Nephron progenitor cell (in vitro differentiated cells): ENCODE results near the gene HAGHL.

Experiments used
- DNase-seq: peaks from one replicate; pipeline ENCODE4 v3.0.0; 2021
- H3K27ac Mint-ChIP-seq: 2 replicates; pipeline ENCODE4 v1.8.0; 2021; ENCODE audit warnings: mild to moderate bottlenecking, moderate library complexity, mixed read lengths
- H3K27me3 Mint-ChIP-seq: 2 replicates; pipeline ENCODE4 v1.8.0; 2021; ENCODE audit warnings: mild to moderate bottlenecking, low read depth, mixed read lengths; ENCODE audit not compliant: poor library complexity
- H3K36me3 Mint-ChIP-seq: 2 replicates; pipeline ENCODE4 v1.8.0; 2021; ENCODE audit warnings: low read depth, mixed read lengths
- H3K4me1 Mint-ChIP-seq: 2 replicates; pipeline ENCODE4 v1.8.0; 2021; ENCODE audit warnings: mixed read lengths
- H3K4me3 Mint-ChIP-seq: 2 replicates; pipeline ENCODE4 v1.8.0; 2021; ENCODE audit warnings: mild to moderate bottlenecking, moderate library complexity, mixed read lengths
- H3K9me3 Mint-ChIP-seq: 2 replicates; pipeline ENCODE4 v1.8.0; 2021; ENCODE audit warnings: mild to moderate bottlenecking, moderate library complexity, mixed read lengths
- TF ChIP-seq, protein P1 (sequence below): fragments of 200-600 bp; sonication (generic); IDR thresholded peaks from 2 replicates; pipeline ENCODE4 v1.5.0; 2021; ENCODE audit warnings: antibody characterized with exemption

Gene HAGHL

DNA sequence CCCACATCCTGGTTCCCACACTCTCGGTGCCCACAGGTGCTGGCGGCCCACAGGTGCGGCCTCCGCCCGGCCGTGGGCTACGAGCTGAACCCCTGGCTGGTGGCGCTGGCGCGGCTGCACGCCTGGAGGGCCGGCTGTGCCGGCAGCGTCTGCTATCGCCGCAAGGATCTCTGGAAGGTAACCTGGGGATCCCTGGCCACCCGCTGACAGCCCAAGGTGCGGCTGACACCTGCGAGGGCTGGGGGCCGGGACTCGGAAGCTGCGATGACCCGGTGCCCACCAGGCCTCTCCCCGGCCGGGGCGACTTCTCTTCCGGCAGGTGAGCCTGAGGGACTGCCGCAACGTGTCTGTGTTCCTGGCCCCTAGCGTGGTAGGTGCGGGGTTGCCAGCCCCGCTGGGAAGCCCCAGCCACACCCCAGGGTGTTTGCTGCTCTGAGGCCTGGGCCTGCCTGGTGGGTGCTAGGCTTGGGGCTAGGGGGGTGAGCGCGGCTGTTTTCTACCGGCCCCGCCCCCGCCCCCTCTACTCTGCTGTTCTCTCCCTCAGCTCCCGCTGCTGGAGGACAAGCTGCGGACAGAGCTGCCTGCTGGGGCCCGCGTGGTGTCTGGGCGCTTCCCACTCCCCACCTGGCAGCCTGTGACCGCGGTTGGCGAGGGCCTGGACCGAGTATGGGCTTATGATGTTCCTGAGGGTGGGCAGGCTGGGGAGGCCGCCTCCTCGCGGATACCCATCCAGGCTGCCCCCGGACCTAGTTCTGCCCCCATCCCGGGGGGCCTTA is 5.0 kb upstream of the HAGHL start:
- Mint-ChIP-seq H3K9me3 (no peaks in the 10 kb centered on the region), H3K27ac (no peak overlapping the region), H3K4me3 (peak overlapping the region; percentile 40), H3K4me1 (peaks cover 20% of the 10 kb centered on the region), H3K27me3 (peaks cover 7% of the 10 kb centered on the region), H3K36me3 (no peaks in the 10 kb centered on the region)
- no peak for DNase-seq
- TF ChIP-seq, protein P1, sequence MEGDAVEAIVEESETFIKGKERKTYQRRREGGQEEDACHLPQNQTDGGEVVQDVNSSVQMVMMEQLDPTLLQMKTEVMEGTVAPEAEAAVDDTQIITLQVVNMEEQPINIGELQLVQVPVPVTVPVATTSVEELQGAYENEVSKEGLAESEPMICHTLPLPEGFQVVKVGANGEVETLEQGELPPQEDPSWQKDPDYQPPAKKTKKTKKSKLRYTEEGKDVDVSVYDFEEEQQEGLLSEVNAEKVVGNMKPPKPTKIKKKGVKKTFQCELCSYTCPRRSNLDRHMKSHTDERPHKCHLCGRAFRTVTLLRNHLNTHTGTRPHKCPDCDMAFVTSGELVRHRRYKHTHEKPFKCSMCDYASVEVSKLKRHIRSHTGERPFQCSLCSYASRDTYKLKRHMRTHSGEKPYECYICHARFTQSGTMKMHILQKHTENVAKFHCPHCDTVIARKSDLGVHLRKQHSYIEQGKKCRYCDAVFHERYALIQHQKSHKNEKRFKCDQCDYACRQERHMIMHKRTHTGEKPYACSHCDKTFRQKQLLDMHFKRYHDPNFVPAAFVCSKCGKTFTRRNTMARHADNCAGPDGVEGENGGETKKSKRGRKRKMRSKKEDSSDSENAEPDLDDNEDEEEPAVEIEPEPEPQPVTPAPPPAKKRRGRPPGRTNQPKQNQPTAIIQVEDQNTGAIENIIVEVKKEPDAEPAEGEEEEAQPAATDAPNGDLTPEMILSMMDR: no peak

DNA sequence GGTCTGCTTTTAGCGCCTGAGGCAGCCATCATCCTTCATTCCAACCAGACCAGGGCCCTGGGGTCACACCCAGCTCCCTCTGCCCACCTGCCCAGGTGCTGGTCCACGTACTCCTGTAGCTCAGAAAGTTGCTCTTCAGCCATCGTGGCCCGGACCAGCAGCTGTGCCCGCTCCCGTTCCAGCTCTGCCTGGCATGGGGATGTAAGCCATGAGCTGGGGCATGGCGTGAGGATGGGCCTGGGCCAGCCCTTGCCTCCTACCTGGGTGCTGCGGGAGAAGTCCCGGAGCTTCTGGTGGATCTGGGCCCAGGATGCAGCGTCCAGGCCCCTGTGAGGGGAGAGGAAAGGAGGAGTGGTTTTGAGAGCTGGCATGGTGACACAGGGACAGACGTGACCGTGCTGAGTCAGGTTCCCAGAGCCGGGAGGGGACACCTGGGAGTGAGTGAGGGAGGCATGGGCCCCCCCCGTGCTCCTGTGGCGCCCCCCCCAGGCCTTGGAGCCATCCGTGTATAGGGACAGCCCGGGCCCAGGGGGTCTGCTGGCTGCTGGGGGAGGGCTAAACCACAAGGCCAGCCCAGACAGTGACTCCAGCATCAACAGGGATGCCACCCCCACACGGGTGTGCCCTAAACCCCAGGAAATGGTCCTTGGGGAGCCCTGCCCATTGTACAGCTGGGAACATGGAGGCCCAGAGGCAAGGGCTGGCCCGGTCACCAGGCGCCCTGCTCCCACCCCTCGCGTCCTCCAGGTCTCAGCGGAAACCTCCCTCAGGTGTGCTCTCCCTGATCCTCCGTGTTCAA is 3.9 kb upstream of the HAGHL start:
- H3K36me3 Mint-ChIP-seq: no peaks in the 10 kb centered on the region
- TF ChIP-seq, protein P1: no peak
- peaks cover 20% of the 10 kb centered on the region for H3K4me1 Mint-ChIP-seq
- no peak overlapping the region for H3K27ac Mint-ChIP-seq
- no peak overlapping the region for H3K4me3 Mint-ChIP-seq
- H3K9me3 Mint-ChIP-seq: no peaks in the 10 kb centered on the region
- H3K27me3 Mint-ChIP-seq: peaks cover 7% of the 10 kb centered on the region
- no peak for DNase-seq

DNA sequence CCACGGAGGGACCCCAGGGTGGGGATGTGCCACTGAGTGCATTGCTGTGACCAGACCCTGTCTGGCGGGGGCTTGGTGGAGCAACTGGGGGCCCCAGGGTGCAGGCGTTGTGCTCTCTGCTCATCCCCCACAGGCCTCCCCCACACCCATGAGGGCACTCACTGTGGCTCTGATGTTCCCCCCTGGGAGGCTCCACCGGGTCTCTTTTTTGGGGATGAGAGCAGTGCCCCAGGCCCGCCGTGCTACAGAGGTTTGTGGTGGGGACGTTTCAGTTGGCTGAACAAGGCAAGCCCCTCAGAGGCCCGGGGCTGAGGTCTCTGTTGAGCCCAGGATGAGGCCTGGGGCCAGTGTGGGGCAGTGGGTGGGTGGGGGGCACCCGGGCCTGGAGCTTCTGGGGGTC is 3.2 kb upstream of the HAGHL start:
- Mint-ChIP-seq H3K36me3 (no peaks in the 10 kb centered on the region), H3K27me3 (peaks cover 8% of the 10 kb centered on the region), H3K4me1 (peaks cover 17% of the 10 kb centered on the region), H3K4me3 (no peak overlapping the region), H3K27ac (no peak overlapping the region), H3K9me3 (no peaks in the 10 kb centered on the region)
- no peak for DNase-seq
- TF ChIP-seq, protein P1: no peak

- DNase-seq: no peak
- peaks cover 12% of the 10 kb centered on the region for H3K27me3 Mint-ChIP-seq
- H3K27ac Mint-ChIP-seq: no peak overlapping the region
- TF ChIP-seq, protein P1: no peak
- H3K9me3 Mint-ChIP-seq: no peaks in the 10 kb centered on the region
- H3K36me3 Mint-ChIP-seq: no peaks in the 10 kb centered on the region
- H3K4me1 Mint-ChIP-seq: peaks cover 10% of the 10 kb centered on the region
- H3K4me3 Mint-ChIP-seq: no peak overlapping the region
Measured at GRCh38 chr16:724188-725040, 2.5 kb upstream of the HAGHL start.

- DNase-seq: no peak
- TF ChIP-seq, protein P1: no peak
- H3K27me3 Mint-ChIP-seq: peaks cover 12% of the 10 kb centered on the region
- peaks cover 4% of the 10 kb centered on the region for H3K4me1 Mint-ChIP-seq
- no peak overlapping the region for H3K4me3 Mint-ChIP-seq
- H3K9me3 Mint-ChIP-seq: no peaks in the 10 kb centered on the region
- H3K36me3 Mint-ChIP-seq: no peaks in the 10 kb centered on the region
- H3K27ac Mint-ChIP-seq: no peak overlapping the region
Measured at GRCh38 chr16:725041-725376, 1.9 kb upstream of the HAGHL start.
